ENCODE data around the gene ANK2.

The ANK2 gene

DNA sequence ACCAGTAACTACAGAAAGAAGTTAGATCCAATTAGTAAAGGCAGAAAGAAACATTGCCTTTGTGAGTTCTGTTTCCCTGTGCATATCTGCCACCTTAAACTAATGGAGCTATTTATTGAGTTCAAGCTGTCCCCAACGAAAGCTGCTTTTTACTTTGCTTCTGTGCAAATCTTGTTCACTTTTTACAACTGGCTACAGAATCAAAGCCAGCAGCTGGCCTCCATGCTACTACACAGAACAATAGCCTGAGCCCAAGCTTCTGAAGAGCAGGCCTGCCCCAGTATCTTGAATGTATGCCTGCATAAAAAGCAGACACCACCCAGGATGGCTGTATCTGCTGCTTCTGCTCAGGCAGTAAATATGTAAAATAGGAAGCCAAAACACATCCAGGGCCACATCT, 28.1 kb downstream of the ANK2 start:
- no peak for DNase-seq (ENCODE audit: low read depth, low spot score)
- TF ChIP-seq, protein P1, sequence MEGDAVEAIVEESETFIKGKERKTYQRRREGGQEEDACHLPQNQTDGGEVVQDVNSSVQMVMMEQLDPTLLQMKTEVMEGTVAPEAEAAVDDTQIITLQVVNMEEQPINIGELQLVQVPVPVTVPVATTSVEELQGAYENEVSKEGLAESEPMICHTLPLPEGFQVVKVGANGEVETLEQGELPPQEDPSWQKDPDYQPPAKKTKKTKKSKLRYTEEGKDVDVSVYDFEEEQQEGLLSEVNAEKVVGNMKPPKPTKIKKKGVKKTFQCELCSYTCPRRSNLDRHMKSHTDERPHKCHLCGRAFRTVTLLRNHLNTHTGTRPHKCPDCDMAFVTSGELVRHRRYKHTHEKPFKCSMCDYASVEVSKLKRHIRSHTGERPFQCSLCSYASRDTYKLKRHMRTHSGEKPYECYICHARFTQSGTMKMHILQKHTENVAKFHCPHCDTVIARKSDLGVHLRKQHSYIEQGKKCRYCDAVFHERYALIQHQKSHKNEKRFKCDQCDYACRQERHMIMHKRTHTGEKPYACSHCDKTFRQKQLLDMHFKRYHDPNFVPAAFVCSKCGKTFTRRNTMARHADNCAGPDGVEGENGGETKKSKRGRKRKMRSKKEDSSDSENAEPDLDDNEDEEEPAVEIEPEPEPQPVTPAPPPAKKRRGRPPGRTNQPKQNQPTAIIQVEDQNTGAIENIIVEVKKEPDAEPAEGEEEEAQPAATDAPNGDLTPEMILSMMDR (IDR thresholded peaks at IDR 0.05; ENCODE audit: low read depth, low read length) = no peak
- in situ Hi-C loops (cut with HindIII; ENCODE audit: low sequenced_read_pairs) = no loop called here

GRCh38 chr4:113078066-113078465, 28.6 kb downstream of the ANK2 start:
- DNase-seq (ENCODE audit: low read depth, low spot score) = no peak
- no peak overlapping the region for H3K4me3 ChIP-seq (ENCODE audit: low read depth, low read length)
- in situ Hi-C loops (cut with HindIII; ENCODE audit: low sequenced_read_pairs) = no loop called here
- TF ChIP-seq, protein P1 (IDR thresholded peaks at IDR 0.05; ENCODE audit: low read depth, low read length) = no peak

More for the DNA sequence above, 28.1 kb downstream of the ANK2 start:
- H3K4me3 ChIP-seq (ENCODE audit: low read depth, low read length) = no peak overlapping the region

- in situ Hi-C loops (cut with HindIII; ENCODE audit: low sequenced_read_pairs) = no loop called here
- H3K4me3 ChIP-seq (ENCODE audit: low read depth, low read length) = no peak overlapping the region
- no peak for DNase-seq (ENCODE audit: low read depth, low spot score)
- TF ChIP-seq, protein P1 (IDR thresholded peaks at IDR 0.05; ENCODE audit: low read depth, low read length) = no peak
These were observed 30.6 kb downstream of the ANK2 start for GRCh38 chr4:113080050-113080449.

DNA sequence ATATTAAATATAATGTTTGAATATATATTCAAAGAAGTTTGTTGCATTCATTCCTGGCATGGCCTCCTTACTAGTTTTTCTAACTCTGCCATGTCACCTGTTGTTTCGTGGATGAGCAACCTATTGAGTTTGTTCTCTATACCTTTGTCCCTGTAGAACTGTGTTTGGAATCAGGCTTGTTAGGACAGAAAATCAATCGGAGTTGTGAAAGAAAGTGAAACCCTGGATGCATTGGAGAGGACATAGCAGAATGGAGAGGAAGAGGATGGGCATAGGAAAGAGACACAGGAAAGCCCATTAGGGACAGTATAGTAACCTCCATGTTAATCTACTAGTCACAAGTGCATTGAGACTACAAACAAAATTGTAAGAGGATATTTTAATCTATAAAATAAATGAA, 31.2 kb downstream of the ANK2 start:
- DNase-seq (ENCODE audit: low read depth, low spot score) = no peak
- in situ Hi-C loops (cut with HindIII; ENCODE audit: low sequenced_read_pairs) = no loop called here
- H3K4me3 ChIP-seq (ENCODE audit: low read depth, low read length) = no peak overlapping the region
- TF ChIP-seq, protein P1 (IDR thresholded peaks at IDR 0.05; ENCODE audit: low read depth, low read length) = no peak

DNA sequence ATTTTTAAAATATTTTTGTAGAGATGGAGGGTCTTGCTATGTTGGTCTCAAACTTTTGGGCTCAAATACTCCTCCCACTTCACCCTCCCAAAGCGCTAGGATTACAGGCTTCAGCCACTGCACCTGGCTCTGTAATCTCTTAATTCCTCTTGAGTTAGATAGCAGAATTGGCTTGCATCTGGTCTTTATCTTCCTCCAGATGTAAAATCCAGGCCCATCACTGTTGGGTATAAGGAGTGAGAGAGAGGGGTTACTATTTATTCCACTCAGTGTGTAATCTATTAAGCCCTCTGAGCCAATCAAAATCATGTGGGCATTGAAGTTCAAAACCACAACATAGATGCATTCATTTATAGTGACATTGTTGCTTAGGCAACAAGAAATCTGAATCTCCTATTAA, 33.9 kb downstream of the ANK2 start:
- DNase-seq (ENCODE audit: low read depth, low spot score) = no peak
- in situ Hi-C loops (cut with HindIII; ENCODE audit: low sequenced_read_pairs) = no loop called here
- no peak overlapping the region for H3K4me3 ChIP-seq (ENCODE audit: low read depth, low read length)
- TF ChIP-seq, protein P1 (IDR thresholded peaks at IDR 0.05; ENCODE audit: low read depth, low read length) = no peak

DNA sequence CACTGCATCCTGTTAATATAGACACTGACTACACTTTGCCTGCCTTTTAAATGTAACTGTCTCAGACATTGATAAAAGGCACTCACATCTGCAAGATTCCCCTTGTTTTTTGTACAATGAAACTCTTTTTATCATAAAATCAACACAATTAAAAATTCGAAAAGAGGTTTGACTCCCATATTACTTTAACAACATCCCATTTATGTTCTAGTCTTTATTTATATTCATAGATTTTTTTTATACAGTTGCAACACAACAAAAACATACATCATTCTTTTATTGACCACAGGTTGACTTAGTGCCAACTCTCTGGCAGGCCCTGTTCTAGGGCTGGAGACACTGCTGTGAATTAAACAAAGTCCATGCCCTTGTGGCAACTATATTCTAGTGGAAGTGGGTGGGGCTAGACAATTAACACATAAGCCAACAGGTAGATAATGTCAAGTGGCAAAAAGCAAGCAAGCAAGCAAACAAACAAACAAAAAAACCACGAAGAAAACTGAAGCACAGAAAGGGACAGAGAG, 36.8 kb downstream of the ANK2 start:
- TF ChIP-seq, protein P1 (IDR thresholded peaks at IDR 0.05; ENCODE audit: low read depth, low read length) = no peak
- in situ Hi-C loops (cut with HindIII; ENCODE audit: low sequenced_read_pairs) = no loop called here
- no peak for DNase-seq (ENCODE audit: low read depth, low spot score)
- no peak overlapping the region for H3K4me3 ChIP-seq (ENCODE audit: low read depth, low read length)

GRCh38 chr4:113088050-113088449, 38.6 kb downstream of the ANK2 start:
- no peak overlapping the region for H3K4me3 ChIP-seq (ENCODE audit: low read depth, low read length)
- no peak for DNase-seq (ENCODE audit: low read depth, low spot score)
- TF ChIP-seq, protein P1 (IDR thresholded peaks at IDR 0.05; ENCODE audit: low read depth, low read length) = no peak
- in situ Hi-C loops (cut with HindIII; ENCODE audit: low sequenced_read_pairs) = no loop called here
